Measurements from ENCODE around the gene STX18.

The STX18 gene

DNA sequence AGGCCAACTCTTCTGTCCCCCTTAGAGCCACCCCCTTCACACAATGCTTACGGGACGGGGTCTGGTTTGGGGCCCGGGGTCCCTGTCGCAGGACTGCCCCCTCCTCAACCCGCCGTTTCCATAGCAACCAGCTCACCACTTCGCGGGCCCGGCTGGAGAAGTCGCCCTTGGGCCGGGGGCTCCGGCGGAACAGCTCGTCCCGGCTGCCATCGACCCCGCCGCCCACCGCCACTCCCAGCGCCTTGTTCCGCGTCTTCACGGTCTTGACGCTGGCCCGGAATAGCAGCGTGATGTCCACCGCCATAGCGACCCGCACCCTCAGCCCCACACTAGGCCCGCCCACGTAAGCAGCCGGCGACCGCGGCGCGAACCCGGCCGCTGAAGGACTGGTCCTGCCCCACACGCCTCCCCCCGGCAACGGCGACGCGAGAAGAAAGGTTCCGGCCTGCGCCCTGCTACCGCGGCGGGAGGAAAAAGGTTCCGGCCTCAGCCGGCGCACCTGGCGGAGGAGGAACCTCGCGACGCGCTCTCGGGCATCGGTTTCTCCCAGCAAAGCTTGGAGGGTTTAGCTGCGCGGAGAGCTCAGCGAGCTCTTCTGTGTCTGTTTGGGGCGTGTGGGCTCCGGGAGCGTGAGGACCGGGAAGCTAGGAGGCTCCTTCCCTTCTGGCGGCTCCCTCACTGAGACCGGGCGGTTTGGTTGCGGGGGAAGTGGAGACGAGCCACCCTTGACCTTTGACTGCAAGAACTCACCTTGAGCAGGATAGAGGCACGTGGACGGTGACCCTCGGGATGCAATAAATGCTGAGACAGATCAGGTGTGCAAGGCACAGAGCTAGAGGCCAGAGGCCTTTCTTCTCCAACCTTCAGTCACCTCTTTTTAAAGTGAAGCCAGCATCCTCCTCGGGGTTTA is at the start of gene STX18:
TSS of gene STX18 (minus strand) at position 388 of the 910 bp plus-strand sequence. CDS start at position 304, 84 bp downstream.
- no peaks in the 10 kb centered on the region for H3K4me1 ChIP-seq (ENCODE audit: control insufficient read depth, insufficient read depth, low read length)
- peaks cover 8% of the 10 kb centered on the region for H3K36me3 ChIP-seq (ENCODE audit: control insufficient read depth, insufficient read depth, low read length)
- H3K27me3 ChIP-seq (ENCODE audit: control insufficient read depth, insufficient read depth, low read length), result no peaks in the 10 kb centered on the region
- H3K4me3 ChIP-seq (ENCODE audit: low read depth, low read length), result peak within 1 kb of the TSS; percentile 96
- peak within 1 kb of the TSS; percentile 88 for H3K9ac ChIP-seq (ENCODE audit: low read depth, low read length)
- H3K9me3 ChIP-seq (ENCODE audit: control insufficient read depth, insufficient read depth, low read length), result no peaks in the 10 kb centered on the region

DNA sequence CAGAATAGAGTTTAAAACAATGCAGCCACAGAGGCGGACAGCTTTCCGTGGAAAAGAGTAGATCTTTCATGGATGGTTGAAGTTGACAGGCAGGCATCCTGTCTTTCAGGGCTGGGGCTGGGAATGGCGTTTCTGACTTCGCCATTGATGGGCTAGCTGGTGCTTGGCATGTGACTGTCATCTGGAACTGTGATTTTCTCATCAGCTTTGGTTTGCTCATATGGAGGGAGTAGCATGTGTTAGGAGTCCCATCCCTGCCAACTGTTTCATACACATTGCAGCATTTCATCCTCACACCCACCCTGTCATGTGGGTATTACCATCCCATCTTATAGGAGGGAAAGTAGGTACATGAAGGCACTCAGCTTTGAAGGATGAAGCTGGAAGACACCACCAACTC is 49.2 kb upstream of the STX18 start:
- Histone ChIP-seq H3K36me3 (ENCODE audit: control insufficient read depth, insufficient read depth, low read length) (peaks cover 5% of the 10 kb centered on the region), H3K9me3 (ENCODE audit: control insufficient read depth, insufficient read depth, low read length) (peaks cover 5% of the 10 kb centered on the region), H3K4me1 (ENCODE audit: control insufficient read depth, insufficient read depth, low read length) (no peaks in the 10 kb centered on the region), H3K27me3 (ENCODE audit: control insufficient read depth, insufficient read depth, low read length) (no peaks in the 10 kb centered on the region), H3K4me3 (ENCODE audit: low read depth, low read length) (no peak overlapping the region), H3K9ac (ENCODE audit: low read depth, low read length) (no peak overlapping the region)

- H3K27me3 ChIP-seq (ENCODE audit: control insufficient read depth, insufficient read depth, low read length), result no peaks in the 10 kb centered on the region
- peaks cover 5% of the 10 kb centered on the region for H3K36me3 ChIP-seq (ENCODE audit: control insufficient read depth, insufficient read depth, low read length)
- H3K4me3 ChIP-seq (ENCODE audit: low read depth, low read length), result no peak overlapping the region
- peaks cover 3% of the 10 kb centered on the region for H3K9me3 ChIP-seq (ENCODE audit: control insufficient read depth, insufficient read depth, low read length)
- H3K9ac ChIP-seq (ENCODE audit: low read depth, low read length), result no peak overlapping the region
- H3K4me1 ChIP-seq (ENCODE audit: control insufficient read depth, insufficient read depth, low read length), result no peaks in the 10 kb centered on the region
Observed at GRCh38 chr4:4590546-4590945, 48.7 kb upstream of the STX18 start.

DNA sequence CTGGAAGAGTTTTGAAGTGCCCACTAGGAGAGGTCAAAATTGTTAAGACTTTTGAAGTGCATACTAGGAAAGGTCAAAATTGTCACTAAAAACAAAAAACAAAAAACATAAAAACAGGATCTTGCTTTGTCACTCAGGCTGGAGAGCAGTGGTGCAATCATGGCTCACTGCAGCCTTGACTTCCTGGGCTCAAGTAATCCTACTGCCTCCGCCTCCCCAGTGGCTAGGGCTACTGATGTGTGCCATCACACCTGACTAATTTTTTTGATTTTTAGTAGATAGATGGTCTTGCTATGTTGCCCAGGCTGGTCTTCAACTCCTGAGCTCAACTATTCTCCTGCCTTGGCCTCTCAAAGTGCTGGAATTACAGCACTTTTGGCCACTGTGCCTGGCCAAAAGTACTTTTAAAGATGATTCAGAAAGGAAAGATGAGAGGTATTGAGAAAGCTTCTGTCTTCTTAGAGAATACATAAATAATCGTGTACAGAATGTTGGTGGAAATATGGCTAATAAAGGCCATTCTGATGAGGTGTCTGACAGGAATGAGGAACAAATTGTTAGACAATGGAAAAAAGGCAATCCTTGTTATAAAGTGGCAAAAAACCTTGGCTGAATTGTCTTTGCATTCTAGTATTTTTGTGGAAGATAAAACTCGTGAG is 43.3 kb upstream of the STX18 start:
- Histone ChIP-seq H3K27me3 (ENCODE audit: control insufficient read depth, insufficient read depth, low read length) (no peaks in the 10 kb centered on the region), H3K4me1 (ENCODE audit: control insufficient read depth, insufficient read depth, low read length) (peaks cover 2% of the 10 kb centered on the region), H3K4me3 (ENCODE audit: low read depth, low read length) (no peak overlapping the region), H3K9ac (ENCODE audit: low read depth, low read length) (no peak overlapping the region), H3K36me3 (ENCODE audit: control insufficient read depth, insufficient read depth, low read length) (no peaks in the 10 kb centered on the region), H3K9me3 (ENCODE audit: control insufficient read depth, insufficient read depth, low read length) (no peaks in the 10 kb centered on the region)

- H3K9me3 ChIP-seq (ENCODE audit: control insufficient read depth, insufficient read depth, low read length), result no peaks in the 10 kb centered on the region
- no peak overlapping the region for H3K9ac ChIP-seq (ENCODE audit: low read depth, low read length)
- H3K4me3 ChIP-seq (ENCODE audit: low read depth, low read length), result no peak overlapping the region
- no peaks in the 10 kb centered on the region for H3K36me3 ChIP-seq (ENCODE audit: control insufficient read depth, insufficient read depth, low read length)
- H3K27me3 ChIP-seq (ENCODE audit: control insufficient read depth, insufficient read depth, low read length), result no peaks in the 10 kb centered on the region
- H3K4me1 ChIP-seq (ENCODE audit: control insufficient read depth, insufficient read depth, low read length), result peaks cover 2% of the 10 kb centered on the region
Observed at GRCh38 chr4:4583606-4584005, 41.8 kb upstream of the STX18 start.

- Histone ChIP-seq H3K9ac (ENCODE audit: low read depth, low read length) (no peak overlapping the region), H3K36me3 (ENCODE audit: control insufficient read depth, insufficient read depth, low read length) (no peaks in the 10 kb centered on the region), H3K4me3 (ENCODE audit: low read depth, low read length) (no peak overlapping the region), H3K9me3 (ENCODE audit: control insufficient read depth, insufficient read depth, low read length) (no peaks in the 10 kb centered on the region), H3K27me3 (ENCODE audit: control insufficient read depth, insufficient read depth, low read length) (no peaks in the 10 kb centered on the region), H3K4me1 (ENCODE audit: control insufficient read depth, insufficient read depth, low read length) (peaks cover 2% of the 10 kb centered on the region)
Observed at GRCh38 chr4:4582653-4583052, 40.8 kb upstream of the STX18 start.

- H3K9ac ChIP-seq (ENCODE audit: low read depth, low read length), result no peak overlapping the region
- H3K9me3 ChIP-seq (ENCODE audit: control insufficient read depth, insufficient read depth, low read length), result no peaks in the 10 kb centered on the region
- peaks cover 9% of the 10 kb centered on the region for H3K27me3 ChIP-seq (ENCODE audit: control insufficient read depth, insufficient read depth, low read length)
- peaks cover 5% of the 10 kb centered on the region for H3K4me1 ChIP-seq (ENCODE audit: control insufficient read depth, insufficient read depth, low read length)
- no peaks in the 10 kb centered on the region for H3K36me3 ChIP-seq (ENCODE audit: control insufficient read depth, insufficient read depth, low read length)
- H3K4me3 ChIP-seq (ENCODE audit: low read depth, low read length), result no peak overlapping the region
Observed at GRCh38 chr4:4580494-4580893, 38.6 kb upstream of the STX18 start.

GRCh38 chr4:4578981-4579380 is 37.1 kb upstream of the STX18 start:
- no peaks in the 10 kb centered on the region for H3K9me3 ChIP-seq (ENCODE audit: control insufficient read depth, insufficient read depth, low read length)
- no peak overlapping the region for H3K4me3 ChIP-seq (ENCODE audit: low read depth, low read length)
- H3K27me3 ChIP-seq (ENCODE audit: control insufficient read depth, insufficient read depth, low read length), result peaks cover 15% of the 10 kb centered on the region
- H3K36me3 ChIP-seq (ENCODE audit: control insufficient read depth, insufficient read depth, low read length), result no peaks in the 10 kb centered on the region
- H3K4me1 ChIP-seq (ENCODE audit: control insufficient read depth, insufficient read depth, low read length), result peaks cover 5% of the 10 kb centered on the region
- H3K9ac ChIP-seq (ENCODE audit: low read depth, low read length), result no peak overlapping the region

- peaks cover 22% of the 10 kb centered on the region for H3K27me3 ChIP-seq (ENCODE audit: control insufficient read depth, insufficient read depth, low read length)
- no peak overlapping the region for H3K4me3 ChIP-seq (ENCODE audit: low read depth, low read length)
- peaks cover 3% of the 10 kb centered on the region for H3K4me1 ChIP-seq (ENCODE audit: control insufficient read depth, insufficient read depth, low read length)
- no peaks in the 10 kb centered on the region for H3K9me3 ChIP-seq (ENCODE audit: control insufficient read depth, insufficient read depth, low read length)
- no peaks in the 10 kb centered on the region for H3K36me3 ChIP-seq (ENCODE audit: control insufficient read depth, insufficient read depth, low read length)
- H3K9ac ChIP-seq (ENCODE audit: low read depth, low read length), result no peak overlapping the region
Observed at GRCh38 chr4:4577359-4577875, 35.6 kb upstream of the STX18 start.

GRCh38 chr4:4575284-4576211 is 33.7 kb upstream of the STX18 start:
- H3K4me1 ChIP-seq (ENCODE audit: control insufficient read depth, insufficient read depth, low read length), result peaks cover 3% of the 10 kb centered on the region
- no peaks in the 10 kb centered on the region for H3K9me3 ChIP-seq (ENCODE audit: control insufficient read depth, insufficient read depth, low read length)
- peaks cover 22% of the 10 kb centered on the region for H3K27me3 ChIP-seq (ENCODE audit: control insufficient read depth, insufficient read depth, low read length)
- H3K4me3 ChIP-seq (ENCODE audit: low read depth, low read length), result peak overlapping the region; percentile 55
- H3K9ac ChIP-seq (ENCODE audit: low read depth, low read length), result no peak overlapping the region
- peaks cover 1% of the 10 kb centered on the region for H3K36me3 ChIP-seq (ENCODE audit: control insufficient read depth, insufficient read depth, low read length)

DNA sequence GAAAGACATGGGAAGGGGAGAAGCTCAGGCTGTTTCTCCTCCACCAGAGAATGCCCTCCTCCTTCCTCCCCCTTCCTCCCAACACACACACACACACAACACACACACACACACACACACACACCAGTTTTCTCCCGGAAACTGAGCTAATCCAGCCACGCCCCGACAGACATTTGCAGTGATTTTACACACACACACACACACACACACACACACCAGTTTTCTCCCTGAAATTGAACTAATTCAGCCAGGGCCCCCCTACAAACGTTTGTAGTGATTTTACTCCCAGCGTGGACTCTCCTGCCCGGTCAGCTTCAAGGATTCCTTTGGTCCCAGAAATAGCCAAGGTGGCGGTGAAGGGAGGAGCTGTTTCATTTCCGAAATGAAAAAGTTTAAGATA is 32.9 kb upstream of the STX18 start:
- Histone ChIP-seq H3K9ac (ENCODE audit: low read depth, low read length) (no peak overlapping the region), H3K4me3 (ENCODE audit: low read depth, low read length) (peak overlapping the region; percentile 55)

More for the DNA sequence above, 32.9 kb upstream of the STX18 start:
- no peaks in the 10 kb centered on the region for H3K9me3 ChIP-seq (ENCODE audit: control insufficient read depth, insufficient read depth, low read length)
- H3K27me3 ChIP-seq (ENCODE audit: control insufficient read depth, insufficient read depth, low read length), result peaks cover 22% of the 10 kb centered on the region
- peaks cover 3% of the 10 kb centered on the region for H3K4me1 ChIP-seq (ENCODE audit: control insufficient read depth, insufficient read depth, low read length)
- H3K36me3 ChIP-seq (ENCODE audit: control insufficient read depth, insufficient read depth, low read length), result peaks cover 3% of the 10 kb centered on the region

Data from iPS-15b (cell line).